DLD1 (cell line): ENCODE data around the gene FAIM.
"Not testable (repeated sequence)": the region's sequence is repeated elsewhere in the genome, so short reads cannot be mapped to it uniquely, and the experiment has no call there.

Source experiments
- in situ Hi-C: cut with HindIII; loops from 2 replicates; pipeline ENCODE4 v1.10.0; 2017; ENCODE audit warnings: low sequenced_read_pairs

FAIM gene

DNA sequence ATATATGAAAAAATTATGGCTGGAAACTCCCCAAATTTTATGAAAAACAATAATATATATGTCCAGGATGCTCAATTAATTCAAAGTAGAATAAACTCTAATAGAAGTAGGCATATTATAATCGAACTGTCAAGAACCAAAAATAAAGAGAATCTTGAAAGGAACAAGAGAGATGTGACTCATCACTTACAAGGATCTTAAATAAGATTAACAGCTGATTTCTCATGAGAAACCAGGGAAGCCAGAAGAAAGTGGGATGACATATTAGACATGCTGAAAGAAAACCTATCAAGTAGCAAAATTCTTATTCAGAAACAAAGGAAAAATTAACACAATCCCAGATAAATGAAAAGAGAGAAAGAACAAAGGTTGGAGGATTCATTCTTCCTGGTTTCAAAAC, 66.8 kb downstream of the FAIM start:
- in situ Hi-C loops, result no loop called here

DNA sequence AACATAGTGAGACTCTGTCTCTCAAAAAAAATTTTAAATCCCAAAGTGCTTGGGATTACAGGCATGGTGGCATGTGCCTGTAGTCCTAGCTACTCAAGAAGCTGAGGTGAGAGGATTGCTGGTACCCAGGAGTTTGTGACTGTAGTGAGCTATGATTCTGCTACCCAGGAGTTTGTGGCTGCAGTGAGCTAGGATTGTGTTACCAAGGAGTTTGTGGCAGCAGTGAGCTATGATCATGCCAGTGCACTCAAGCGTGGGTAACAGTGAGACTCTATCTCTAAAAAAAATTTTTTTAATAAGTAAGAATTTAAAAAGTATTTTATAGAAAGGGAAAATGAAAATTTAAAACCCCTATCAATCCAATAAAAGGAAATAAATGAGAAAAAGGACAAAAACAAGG, 69.5 kb downstream of the FAIM start:
- in situ Hi-C loops, result no loop called here

GRCh38 chr3:138678874-138679392, 70.4 kb downstream of the FAIM start:
- in situ Hi-C loops, result no loop called here

GRCh38 chr3:138680974-138681373, 72.4 kb downstream of the FAIM start:
- in situ Hi-C loops, result not testable (repeated sequence)

- in situ Hi-C loops, result no loop called here
Observed at GRCh38 chr3:138681463-138682220, 73.1 kb downstream of the FAIM start.

- in situ Hi-C loops, result no loop called here
Observed at GRCh38 chr3:138682648-138683047, 74.1 kb downstream of the FAIM start.
